ENCODE measurements around the gene DGKH.

DGKH gene

DNA sequence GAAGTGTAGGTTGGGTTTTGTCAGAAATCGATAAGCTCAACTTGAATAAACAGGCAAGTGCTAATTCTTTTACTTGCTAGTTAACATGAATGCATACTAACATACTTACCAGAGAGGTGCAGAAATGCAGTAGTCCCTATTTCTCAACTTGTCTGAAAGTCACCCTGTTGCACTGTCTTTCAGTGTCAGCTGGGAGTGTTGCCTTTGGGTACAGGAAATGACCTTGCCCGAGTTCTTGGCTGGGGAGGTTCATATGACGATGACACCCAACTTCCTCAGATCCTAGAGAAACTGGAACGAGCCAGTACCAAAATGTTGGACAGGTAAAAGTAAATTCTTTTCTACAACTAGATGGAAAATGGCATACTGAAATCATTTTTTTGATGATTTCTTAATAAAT lies 120.0 kb downstream of the DGKH start:
- POLR2A ChIA-PET, result no interaction called here
- TF ChIP-seq, protein P1, sequence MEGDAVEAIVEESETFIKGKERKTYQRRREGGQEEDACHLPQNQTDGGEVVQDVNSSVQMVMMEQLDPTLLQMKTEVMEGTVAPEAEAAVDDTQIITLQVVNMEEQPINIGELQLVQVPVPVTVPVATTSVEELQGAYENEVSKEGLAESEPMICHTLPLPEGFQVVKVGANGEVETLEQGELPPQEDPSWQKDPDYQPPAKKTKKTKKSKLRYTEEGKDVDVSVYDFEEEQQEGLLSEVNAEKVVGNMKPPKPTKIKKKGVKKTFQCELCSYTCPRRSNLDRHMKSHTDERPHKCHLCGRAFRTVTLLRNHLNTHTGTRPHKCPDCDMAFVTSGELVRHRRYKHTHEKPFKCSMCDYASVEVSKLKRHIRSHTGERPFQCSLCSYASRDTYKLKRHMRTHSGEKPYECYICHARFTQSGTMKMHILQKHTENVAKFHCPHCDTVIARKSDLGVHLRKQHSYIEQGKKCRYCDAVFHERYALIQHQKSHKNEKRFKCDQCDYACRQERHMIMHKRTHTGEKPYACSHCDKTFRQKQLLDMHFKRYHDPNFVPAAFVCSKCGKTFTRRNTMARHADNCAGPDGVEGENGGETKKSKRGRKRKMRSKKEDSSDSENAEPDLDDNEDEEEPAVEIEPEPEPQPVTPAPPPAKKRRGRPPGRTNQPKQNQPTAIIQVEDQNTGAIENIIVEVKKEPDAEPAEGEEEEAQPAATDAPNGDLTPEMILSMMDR (IDR thresholded peaks at IDR 0.05; ENCODE audit: insufficient read depth, low read length, missing control alignments), result no peak

DNA sequence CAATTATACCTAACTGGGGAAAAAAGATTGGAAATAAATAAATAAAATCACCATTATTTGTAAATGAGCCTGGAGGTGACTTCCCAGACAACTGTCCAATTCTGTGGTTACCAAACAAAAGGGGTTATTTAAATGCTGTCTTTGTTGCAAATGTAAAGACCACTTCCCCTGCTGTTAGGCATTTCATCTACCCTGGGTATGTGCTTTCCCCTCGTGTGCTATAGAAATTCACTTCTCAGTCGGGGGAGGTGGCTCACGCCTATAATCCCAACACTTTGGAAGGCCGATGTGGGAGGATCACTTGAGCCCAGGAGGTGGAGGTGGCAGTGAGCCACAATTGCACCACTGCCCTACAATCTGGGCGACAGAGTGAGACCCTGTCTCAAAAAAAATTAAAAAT lies 121.6 kb downstream of the DGKH start:
- TF ChIP-seq, protein P1 (IDR thresholded peaks at IDR 0.05; ENCODE audit: insufficient read depth, low read length, missing control alignments), result no peak
- ChIA-PET POLR2A (no interaction called here), CTCF (no interaction called here)
- DNase-seq (ENCODE audit: low read depth, low spot score), result no peak
- H3K4me3 ChIP-seq (ENCODE audit: low read depth, low read length), result no peak overlapping the region

More for the DNA sequence above, 120.0 kb downstream of the DGKH start:
- no peak for DNase-seq (ENCODE audit: low read depth, low spot score)
- CTCF ChIA-PET, result interaction anchor here (1.0 kb wide), 1 partner anchor 56 kb away, joined by 3 read pairs; no protein-coding TSS in a partner anchor
- H3K4me3 ChIP-seq (ENCODE audit: low read depth, low read length), result no peak overlapping the region

DNA sequence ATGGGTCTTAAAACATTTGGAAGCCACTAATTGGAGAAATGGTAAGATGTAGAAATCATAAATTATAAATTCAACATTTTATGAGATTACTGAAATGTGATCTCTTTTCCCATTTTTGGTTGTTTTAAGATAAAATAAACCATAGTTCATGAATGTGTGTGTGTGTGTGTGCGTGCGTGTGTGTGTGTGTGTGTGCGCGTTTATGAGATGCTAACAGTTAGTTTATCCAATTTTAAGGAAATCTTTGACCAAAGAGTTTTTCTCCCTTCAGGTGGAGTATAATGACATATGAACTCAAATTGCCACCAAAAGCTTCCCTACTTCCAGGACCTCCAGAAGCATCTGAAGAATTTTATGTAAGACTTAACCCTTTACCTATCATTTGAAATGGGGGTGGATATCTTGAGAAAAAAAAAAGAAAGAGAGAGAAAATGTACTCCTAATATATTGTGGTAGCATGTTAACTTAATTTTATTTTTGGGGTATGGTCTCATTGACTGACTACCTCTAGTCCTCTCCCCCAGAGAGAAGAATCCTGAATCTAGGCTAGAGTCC lies 125.4 kb downstream of the DGKH start:
- DNase-seq (ENCODE audit: low read depth, low spot score), result no peak
- H3K4me3 ChIP-seq (ENCODE audit: low read depth, low read length), result no peak overlapping the region
- ChIA-PET CTCF (no interaction called here), POLR2A (no interaction called here)
- TF ChIP-seq, protein P1 (IDR thresholded peaks at IDR 0.05; ENCODE audit: insufficient read depth, low read length, missing control alignments), result no peak

DNA sequence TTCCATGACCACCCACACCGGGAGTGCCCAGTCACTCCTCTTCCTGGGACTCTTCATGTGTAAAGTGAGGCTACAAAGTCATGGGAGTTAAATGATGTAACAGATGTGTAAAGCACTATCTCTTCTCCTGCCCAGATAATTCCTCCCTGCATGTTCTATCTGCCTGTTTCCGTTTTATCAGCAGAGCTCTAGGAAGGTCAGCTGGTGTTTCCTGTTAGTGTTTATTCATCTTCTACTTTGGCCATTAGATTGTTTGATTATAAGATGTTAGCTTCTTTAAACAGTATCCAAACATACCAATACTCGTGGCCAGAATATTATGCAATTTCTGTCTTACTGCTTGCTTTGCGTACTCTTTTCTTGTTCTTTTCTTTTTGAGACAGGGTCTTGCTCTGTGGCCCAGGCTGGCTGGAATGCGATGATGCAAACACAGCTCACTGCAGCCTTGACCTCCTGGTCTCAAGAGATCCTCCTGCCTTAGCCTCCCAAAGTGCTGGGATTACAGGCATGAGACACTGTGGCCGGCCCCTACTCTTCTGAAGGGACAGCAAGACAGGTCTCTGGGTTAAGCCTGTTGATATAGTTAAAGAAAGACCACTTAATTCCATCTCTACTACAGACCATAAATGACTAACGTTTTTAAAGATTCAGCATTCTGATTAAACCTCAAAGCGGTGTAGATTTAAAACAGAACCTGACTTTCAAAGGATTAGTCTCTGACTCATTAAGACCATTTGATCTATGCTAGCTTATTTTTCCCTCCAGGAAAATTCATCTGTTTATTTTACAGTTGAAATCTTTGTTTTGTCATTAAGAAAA lies 126.1 kb downstream of the DGKH start:
- TF ChIP-seq, protein P1 (IDR thresholded peaks at IDR 0.05; ENCODE audit: insufficient read depth, low read length, missing control alignments), result no peak
- ChIA-PET POLR2A (no interaction called here), CTCF (no interaction called here)
- DNase-seq (ENCODE audit: low read depth, low spot score), result no peak
- no peak overlapping the region for H3K4me3 ChIP-seq (ENCODE audit: low read depth, low read length)

DNA sequence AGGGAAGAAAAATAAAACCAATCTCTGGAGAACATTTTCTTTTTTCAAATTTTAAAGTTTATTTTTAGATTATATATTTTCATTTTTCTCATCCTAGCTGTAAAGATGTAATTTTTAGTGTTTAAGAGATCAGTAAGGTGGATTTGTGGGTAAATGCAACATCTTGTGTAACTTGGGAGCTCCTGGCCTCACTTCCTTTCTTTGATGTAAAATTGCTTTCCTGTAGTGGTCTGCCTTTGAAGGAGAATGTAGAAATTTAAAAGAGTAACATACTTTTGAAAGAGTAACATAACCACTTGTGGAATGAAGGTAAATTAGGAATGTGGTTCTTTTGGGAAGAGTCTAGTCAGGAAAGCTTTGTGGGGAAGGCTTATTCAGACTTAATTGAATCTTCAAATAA lies 127.8 kb downstream of the DGKH start:
- ChIA-PET POLR2A (no interaction called here), CTCF (no interaction called here)
- no peak overlapping the region for H3K4me3 ChIP-seq (ENCODE audit: low read depth, low read length)
- DNase-seq (ENCODE audit: low read depth, low spot score), result no peak
- TF ChIP-seq, protein P1 (IDR thresholded peaks at IDR 0.05; ENCODE audit: insufficient read depth, low read length, missing control alignments), result no peak

DNA sequence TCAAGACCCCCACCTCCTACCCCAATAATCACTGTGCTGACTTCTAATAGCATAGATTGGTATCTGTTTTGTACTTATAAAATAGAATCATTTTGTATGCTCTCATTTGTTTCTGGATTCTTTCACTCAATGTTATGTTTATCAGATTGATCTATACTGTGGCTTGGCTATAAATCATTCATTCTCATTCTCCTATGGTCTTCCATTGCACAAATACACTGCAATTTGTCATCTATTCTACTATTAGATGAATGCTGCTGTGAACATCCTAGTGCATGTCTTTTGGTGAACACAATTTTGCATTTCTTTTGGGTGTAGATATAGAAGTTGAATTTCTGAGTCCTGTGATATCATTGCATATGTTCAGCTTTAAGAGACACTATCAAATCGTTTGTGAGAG lies 128.7 kb downstream of the DGKH start:
- ChIA-PET POLR2A (no interaction called here), CTCF (no interaction called here)
- TF ChIP-seq, protein P1 (IDR thresholded peaks at IDR 0.05; ENCODE audit: insufficient read depth, low read length, missing control alignments), result no peak
- no peak for DNase-seq (ENCODE audit: low read depth, low spot score)
- H3K4me3 ChIP-seq (ENCODE audit: low read depth, low read length), result no peak overlapping the region
